NB4 (cell line): ENCODE measurements around the gene NGFR.

Experiments
- CTCF ChIP-seq: IDR thresholded peaks from one replicate; pipeline ENCODE4 v1.5.1; 2012; ENCODE audit warnings: low read depth, low read length
- MAX ChIP-seq: IDR thresholded peaks from 2 replicates; pipeline ENCODE4 v1.6.1; 2011; ENCODE audit warnings: low read depth, low read length
- MYC ChIP-seq: IDR thresholded peaks from 2 replicates; pipeline ENCODE4 v1.6.1; 2011; ENCODE audit warnings: low read depth, low read length
- POLR2A ChIP-seq: IDR thresholded peaks from 2 replicates; pipeline ENCODE4 v1.6.1; 2011; ENCODE audit warnings: mild to moderate bottlenecking; ENCODE audit not compliant: insufficient read length; ENCODE audit errors: extremely low read depth

DNA sequence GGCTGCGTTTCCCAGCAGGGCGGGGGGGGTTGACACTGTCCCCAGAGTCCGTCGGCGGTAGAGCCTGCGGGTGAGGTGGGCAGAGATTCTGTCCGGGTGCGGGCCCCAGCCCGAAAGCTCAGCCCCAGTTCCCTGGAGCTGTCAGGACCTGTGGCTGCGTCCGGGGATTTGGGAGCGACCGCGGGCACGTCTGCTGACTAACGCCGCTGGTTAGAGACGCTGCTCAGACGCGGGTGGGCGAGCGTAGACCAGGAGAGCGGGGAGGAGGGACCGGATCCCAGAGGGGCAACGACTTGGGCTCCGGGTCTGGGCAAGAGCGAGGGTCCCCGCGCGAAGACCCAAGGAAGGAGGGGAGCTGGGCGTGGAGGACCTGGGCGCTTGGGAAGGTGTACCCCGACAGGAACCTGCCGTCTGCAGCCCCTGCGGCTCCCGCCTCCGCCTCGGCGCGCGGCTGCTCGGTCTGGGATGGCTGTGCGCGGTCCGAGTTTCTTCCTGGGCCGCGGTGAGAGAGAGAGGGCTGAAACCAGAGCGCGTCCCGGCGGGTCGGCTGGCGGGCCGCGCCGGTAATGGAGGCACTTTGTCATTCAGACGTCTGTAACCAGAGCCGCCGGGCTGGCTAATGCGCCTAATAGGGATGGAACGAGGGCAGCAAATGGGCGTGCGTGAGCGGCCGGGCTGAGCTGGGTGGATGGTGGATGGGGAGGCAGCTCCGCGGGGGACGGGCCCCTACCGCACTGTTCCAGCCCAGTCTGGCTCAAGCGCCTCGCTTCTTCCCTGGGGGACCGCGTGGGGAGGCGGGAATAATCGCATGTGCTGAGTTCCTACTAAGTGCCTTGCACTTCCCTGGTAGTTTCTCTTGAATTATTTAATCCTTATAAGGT is 2.3 kb downstream of the NGFR start:
- TF ChIP-seq CTCF (no peak), MYC (no peak), POLR2A (no peak), MAX (no peak)
